HG03095 (cell line): Measurements from ENCODE around the gene MRPS18C.

Experiments
- ATAC-seq: cut with Tn5 transposase; IDR thresholded peaks from one replicate; pipeline ENCODE4 v1.9.1; 2021; ENCODE audit warnings: moderate library complexity; ENCODE audit not compliant: unreplicated experiment

The MRPS18C gene

GRCh38 chr4:83455281-83456183 lies at the start of gene MRPS18C, which contains the start of gene HELQ:
TSS of gene MRPS18C (plus strand) at chr4:83456058. CDS start at chr4:83456078, 20 bp downstream.
TSS of gene HELQ (minus strand) at chr4:83455823. CDS start at chr4:83455693, 130 bp downstream.
- ATAC-seq: peak; percentile 95

GRCh38 chr4:83408908-83409307 lies 47.0 kb upstream of the MRPS18C start:
- ATAC-seq: no peak

- ATAC-seq: no peak
Observed at GRCh38 chr4:83413676-83414075, 42.2 kb upstream of the MRPS18C start.

- no peak for ATAC-seq
Observed at GRCh38 chr4:83417566-83417965, 38.3 kb upstream of the MRPS18C start.

GRCh38 chr4:83418211-83418610 lies 37.6 kb upstream of the MRPS18C start:
- no peak for ATAC-seq

GRCh38 chr4:83431200-83431599 lies 24.7 kb upstream of the MRPS18C start:
- ATAC-seq: no peak

- ATAC-seq: no peak
Observed at GRCh38 chr4:83436680-83437079, 19.2 kb upstream of the MRPS18C start.

- no peak for ATAC-seq
Observed at GRCh38 chr4:83438719-83439118, 17.1 kb upstream of the MRPS18C start.

- no peak for ATAC-seq
Observed at GRCh38 chr4:83440148-83440814, 15.6 kb upstream of the MRPS18C start.

- peak; percentile 74 for ATAC-seq
Observed at GRCh38 chr4:83440899-83441298, 15.0 kb upstream of the MRPS18C start.

GRCh38 chr4:83449009-83449408 lies 6.8 kb upstream of the MRPS18C start:
- no peak for ATAC-seq

GRCh38 chr4:83454686-83455085 lies 1.2 kb upstream of the MRPS18C start:
- no peak for ATAC-seq

GRCh38 chr4:83456184-83456501 lies 285 bp downstream of the MRPS18C start:
- no peak for ATAC-seq

- ATAC-seq: no peak
Observed at GRCh38 chr4:83473423-83473822, 17.6 kb downstream of the MRPS18C start.

GRCh38 chr4:83473966-83474365 lies 18.1 kb downstream of the MRPS18C start:
- ATAC-seq: no peak

GRCh38 chr4:83484500-83485461 lies 28.9 kb downstream of the MRPS18C start, which contains the start of gene ABRAXAS1:
TSS of gene ABRAXAS1 (minus strand) at chr4:83485100. CDS start at chr4:83485072, 28 bp downstream.
- peak; percentile 96 for ATAC-seq

- no peak for ATAC-seq
Observed at GRCh38 chr4:83486457-83487129, 30.7 kb downstream of the MRPS18C start.

- ATAC-seq: no peak
Observed at GRCh38 chr4:83489711-83490326, 34.0 kb downstream of the MRPS18C start.

GRCh38 chr4:83490876-83491450 lies 35.1 kb downstream of the MRPS18C start:
- peak; percentile 65 for ATAC-seq
